Transverse colon (tissue), 4 donors: ENCODE measurements around the gene SLC4A5.

Source experiments
- CTCF ChIP-seq, 5 experiments: fragments of 200-600 bp in 3 of 5; fragments of 450-650 bp in 2 of 5; sonication (generic) in 3 of 5; IDR thresholded peaks; 1 replicate in 2 of 5; 2 replicates in 3 of 5; pipeline ENCODE4 v1.5.1; 2016 to 2017; ENCODE audit warnings: antibody characterized with exemption in 5 of 5, inconsistent platforms in 3 of 5, mild to moderate bottlenecking in 2 of 5, moderate library complexity in 1 of 5
- EP300 ChIP-seq: sonication (generic); formaldehyde crosslinking; IDR thresholded peaks from one replicate; pipeline ENCODE4 v1.6.1; 2017; ENCODE audit warnings: antibody characterized with exemption, low read depth
- POLR2A ChIP-seq: fragments of 450-650 bp; IDR thresholded peaks from one replicate; pipeline ENCODE4 v1.6.1; 2016; ENCODE audit warnings: antibody characterized with exemption, mild to moderate bottlenecking, moderate library complexity
- POLR2AphosphoS5 ChIP-seq, 3 donors: sonication (generic); formaldehyde crosslinking; IDR thresholded peaks; one replicate each; pipeline ENCODE4 v1.6.1; 2016; ENCODE audit warnings: antibody characterized with exemption in 3 of 3

- TF ChIP-seq CTCF (IDR thresholded peaks at IDR 0.05), result no peak
- no peak for TF ChIP-seq POLR2AphosphoS5 (IDR thresholded peaks at IDR 0.05)
- TF ChIP-seq EP300, result no peak
- TF ChIP-seq POLR2A, result no peak
Observed at GRCh38 chr2:74333896-74334586, 9.2 kb downstream of the SLC4A5 start.
